NCI-H2196 (cell line): Measurements from ENCODE around the gene EDC4.
"Not testable (repeated sequence)": the region's sequence is repeated elsewhere in the genome, so short reads cannot be mapped to it uniquely, and the experiment has no call there.

Experiments used
- DNase-seq: peaks from one replicate; lab custom pipeline; 2025; ENCODE audit not compliant: unreplicated experiment; lab: John Stamatoyannopoulos, UW

EDC4 gene

DNA sequence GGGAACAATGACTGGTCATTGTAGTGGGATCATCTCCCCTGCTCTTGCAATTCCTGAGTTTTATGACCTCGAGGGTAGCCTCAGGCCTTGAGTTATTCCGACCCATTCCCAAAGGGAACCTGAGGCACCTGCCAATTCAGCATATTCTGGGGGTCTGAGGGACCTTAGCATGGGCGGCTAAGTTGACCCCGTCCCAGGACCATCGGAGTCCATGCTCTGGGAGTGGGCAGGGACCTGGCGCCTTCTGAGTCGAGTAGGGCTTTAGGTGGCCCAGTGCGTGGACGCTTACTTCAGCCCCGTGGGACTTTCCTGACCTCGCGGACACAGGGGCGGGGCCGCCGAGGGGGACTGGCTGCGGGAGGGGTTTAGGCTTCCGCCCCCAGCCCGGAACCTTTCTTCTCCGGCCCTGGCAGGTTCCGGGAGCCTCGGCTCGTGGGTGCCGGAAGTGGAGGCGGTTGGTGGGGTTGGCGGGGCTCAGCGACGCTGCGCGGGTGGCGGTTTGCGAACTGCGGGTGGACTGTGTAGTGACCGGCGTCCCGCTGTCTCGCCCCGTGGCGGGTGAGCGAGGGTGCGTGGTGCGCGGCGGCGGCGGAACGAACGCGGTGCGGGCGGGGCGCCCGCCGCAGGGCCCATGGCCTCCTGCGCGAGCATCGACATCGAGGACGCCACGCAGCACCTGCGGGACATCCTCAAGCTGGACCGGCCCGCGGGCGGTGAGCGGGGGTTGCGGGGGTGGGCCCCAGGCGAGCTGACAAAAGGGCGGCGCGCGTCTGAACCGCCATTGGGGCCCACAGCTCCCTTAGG is at the start of gene EDC4:
TSS of gene EDC4 (plus strand) at position 422 of the 804 bp plus-strand sequence. CDS start at position 632, 210 bp downstream.
- DNase-seq = peak; percentile 59

DNA sequence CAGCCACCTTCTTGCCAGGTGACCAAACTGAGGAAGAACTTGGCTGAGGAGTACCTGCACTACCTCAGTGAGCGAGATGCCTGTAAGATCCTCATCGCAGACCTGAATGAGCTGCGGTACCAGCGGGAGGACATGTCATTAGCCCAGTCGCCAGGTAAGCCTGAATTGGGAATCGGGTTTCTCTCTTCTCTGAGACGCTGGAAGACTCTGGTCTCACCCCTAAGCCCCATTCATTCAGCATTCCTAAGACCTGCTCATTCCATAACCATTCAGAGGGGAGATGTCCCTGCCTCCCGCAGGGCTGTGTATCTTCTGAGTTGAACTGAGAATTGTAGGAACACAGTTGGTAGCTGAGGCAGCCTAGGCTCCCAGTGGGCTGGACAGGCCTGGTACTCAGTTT is 47.7 kb upstream of the EDC4 start:
- no peak for DNase-seq

DNA sequence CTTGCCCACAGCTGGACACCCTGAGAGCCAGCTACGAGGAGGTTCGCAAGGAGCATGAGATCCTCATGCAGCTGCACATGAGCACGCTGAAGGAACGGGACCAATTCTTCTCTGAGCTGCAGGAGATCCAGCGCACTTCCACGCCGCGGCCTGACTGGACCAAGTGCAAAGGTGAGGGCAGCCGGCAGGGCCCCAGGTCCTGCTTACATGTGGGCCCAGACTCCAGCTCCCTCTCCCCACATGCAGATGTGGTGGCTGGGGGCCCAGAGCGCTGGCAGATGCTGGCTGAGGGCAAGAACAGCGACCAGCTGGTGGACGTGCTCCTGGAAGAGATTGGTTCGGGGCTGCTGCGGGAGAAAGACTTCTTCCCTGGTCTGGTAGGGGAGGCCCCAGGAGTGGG is 46.9 kb upstream of the EDC4 start:
- no peak for DNase-seq

GRCh38 chr16:67828651-67829050 is 44.2 kb upstream of the EDC4 start:
- DNase-seq = no peak

GRCh38 chr16:67833030-67833414 is 39.8 kb upstream of the EDC4 start:
- no peak for DNase-seq

- peak; percentile 77 for DNase-seq
These were observed 39.2 kb upstream of the EDC4 start for GRCh38 chr16:67833415-67834241.

DNA sequence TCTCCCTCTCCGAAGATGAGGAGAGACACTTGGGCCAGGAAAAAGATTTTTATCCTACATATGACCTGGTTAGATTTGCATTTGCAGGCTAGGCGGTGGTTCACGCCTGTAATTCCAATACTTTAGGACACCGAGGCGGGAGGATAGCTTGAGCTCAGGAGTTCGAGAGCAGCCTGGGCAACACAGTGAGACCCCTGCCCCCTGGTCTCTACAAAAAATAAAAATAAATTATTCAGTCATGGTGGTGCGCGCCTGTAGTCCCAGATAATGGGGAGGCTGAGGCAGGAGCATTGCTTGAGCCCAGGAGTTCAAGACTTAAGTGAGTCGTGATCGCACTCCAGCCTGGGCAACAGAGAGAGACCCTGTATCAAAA is 38.6 kb upstream of the EDC4 start:
- DNase-seq = no peak

DNA sequence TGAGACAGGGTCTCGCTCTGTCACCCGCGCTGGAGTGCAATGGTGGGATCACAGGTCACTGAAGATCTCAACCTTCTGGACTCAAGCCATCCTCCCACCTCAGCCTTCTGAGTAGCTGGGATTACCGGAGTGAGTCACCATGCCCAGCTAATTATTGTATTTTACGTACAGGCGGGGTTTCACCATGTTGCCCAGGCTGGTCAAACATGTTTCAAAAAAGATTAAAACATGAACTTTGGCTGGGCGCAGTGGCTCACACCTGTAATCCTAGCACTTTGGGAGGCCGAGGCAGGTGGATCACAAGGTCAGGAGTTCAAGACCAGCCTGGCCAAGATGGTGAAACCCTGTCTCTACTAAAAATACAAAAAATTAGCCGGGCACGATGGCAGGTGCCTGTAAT is 35.7 kb upstream of the EDC4 start:
- not testable (repeated sequence) for DNase-seq

DNA sequence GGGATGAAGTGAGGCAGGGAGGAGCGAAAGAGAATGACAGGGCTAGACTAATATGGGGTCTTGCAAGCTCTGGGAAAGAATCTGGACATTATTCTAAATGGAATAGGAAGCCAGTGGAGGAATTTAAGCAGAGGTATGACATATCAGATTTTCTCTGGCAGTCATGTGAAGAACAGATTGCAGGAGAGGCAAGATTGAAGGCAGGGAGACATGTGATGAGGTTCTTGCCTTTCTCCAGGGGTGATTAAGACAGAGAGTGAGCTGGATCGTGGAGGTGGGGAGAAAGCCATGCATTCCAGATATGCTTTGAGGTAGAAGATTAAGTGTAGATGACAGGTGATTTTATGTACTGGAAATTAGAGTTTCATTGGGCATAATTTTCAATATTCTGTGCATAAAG is 35.0 kb upstream of the EDC4 start:
- no peak for DNase-seq

GRCh38 chr16:67841198-67841815 is 31.5 kb upstream of the EDC4 start:
- no peak for DNase-seq

DNA sequence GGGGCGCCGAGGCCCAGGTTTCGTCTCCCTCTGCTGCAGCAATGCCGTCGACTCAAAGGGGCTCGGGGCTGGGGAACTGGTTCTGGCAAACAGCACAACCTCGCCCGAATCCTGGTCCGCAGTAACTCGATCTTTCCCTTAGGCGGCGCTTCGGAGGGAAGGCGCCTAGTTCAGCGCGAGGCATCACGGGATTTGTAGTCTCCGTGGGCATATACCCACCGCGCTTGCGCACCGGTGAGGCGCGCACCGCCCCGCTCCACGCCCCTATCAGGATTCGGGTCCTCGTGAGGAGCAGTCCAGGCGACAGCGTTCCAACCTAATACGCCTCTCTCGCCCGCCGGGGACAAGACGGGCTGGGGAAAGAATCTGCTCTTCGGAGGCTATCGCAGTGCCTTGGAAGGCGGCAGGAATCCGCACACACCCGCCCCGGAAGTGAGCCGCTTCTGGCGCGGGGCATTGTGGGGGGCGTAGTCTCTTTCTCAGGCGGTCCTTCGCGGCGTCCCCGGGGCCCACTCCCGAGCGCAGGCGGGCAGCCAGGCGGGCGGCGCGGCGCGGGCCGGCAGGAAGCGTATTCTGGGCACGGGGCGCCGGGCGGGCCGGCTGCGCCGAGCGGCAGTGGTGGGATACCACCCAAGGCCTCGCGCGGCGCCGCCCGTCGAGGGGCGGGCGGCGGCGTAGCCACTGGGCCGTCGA is 30.9 kb upstream of the EDC4 start, which contains the start of gene THAP11:
TSS of gene THAP11 (plus strand) at position 505 of the 693 bp plus-strand sequence. CDS start 235 bp downstream, outside the sequence.
- DNase-seq = peak; percentile 85

- DNase-seq = no peak
These were observed 30.1 kb upstream of the EDC4 start for GRCh38 chr16:67842509-67843342.

DNA sequence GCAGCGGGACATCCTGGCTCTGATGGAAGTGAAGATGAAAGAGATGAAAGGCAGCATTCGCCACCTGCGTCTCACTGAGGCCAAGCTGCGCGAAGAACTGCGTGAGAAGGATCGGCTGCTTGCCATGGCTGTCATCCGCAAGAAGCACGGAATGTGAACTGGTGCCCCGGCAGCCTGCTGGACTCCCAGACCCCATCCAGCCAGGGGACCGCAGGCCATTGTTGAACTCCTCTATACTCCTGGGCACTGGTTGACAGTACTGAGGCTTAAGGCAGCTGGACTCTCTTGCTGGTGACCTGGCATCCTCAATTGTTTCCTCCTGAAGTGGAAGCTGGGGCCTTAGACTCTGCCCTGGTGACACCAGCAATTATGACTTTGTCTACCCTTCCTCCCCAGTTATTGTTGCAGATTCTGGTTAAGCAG is 29.5 kb upstream of the EDC4 start:
- no peak for DNase-seq

- DNase-seq = no peak
These were observed 28.4 kb upstream of the EDC4 start for GRCh38 chr16:67844497-67844896.

GRCh38 chr16:67845291-67846062 is 27.4 kb upstream of the EDC4 start:
- DNase-seq = no peak

DNA sequence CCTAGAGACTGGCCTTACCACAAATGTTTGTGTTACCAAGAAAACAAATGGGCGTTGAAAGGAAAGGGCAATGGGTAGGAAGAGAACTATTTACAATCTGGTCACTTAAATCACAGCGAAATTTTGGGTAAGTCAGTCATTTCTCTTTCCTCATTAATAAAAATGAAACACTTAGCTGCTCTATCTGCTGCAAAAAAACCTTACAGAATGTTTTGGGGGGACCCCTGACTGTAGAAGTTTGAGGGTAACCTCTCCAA is 26.9 kb upstream of the EDC4 start:
- no peak for DNase-seq

DNA sequence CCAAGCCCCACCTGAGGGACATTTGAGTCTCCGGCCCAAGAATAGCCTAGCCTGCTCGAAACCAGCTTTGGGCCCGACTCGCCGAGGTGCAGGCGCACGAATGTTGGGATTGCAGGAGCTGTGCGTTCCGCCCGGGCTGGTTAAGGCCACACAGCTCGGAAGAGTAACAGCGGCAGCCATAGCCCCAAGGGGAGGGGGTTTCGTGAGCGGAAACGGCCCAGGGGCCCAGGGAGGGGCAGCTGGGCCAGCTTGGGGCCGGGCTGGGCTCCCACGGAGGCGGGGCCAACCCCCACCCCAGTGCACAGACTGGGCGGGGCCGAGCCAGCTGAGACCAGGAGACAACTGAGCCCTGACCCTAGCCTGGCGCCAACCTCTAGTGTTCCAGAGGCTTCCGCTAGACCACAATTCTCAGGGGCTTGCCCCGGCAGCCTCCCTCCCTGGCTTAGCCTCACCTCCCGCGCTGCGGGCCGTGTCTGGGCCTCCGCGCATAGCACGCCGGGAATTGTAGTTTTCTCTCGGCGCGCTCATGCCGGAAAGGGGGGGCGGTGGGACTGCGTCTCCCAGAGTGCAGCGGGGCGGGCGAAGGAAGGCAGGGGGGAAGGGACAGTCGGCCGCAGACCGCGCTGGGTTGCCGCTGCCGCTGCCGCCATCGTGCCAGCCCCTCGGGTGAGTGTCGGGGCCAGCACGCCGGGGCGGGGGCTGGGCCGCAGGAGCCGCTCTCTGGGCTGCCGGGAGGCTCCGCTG is 26.4 kb upstream of the EDC4 start, which contains the start of gene NUTF2:
TSS of gene NUTF2 (plus strand) at position 614 of the 744 bp plus-strand sequence. CDS start 18,198 bp downstream, outside the sequence.
- DNase-seq = peak; percentile 85

DNA sequence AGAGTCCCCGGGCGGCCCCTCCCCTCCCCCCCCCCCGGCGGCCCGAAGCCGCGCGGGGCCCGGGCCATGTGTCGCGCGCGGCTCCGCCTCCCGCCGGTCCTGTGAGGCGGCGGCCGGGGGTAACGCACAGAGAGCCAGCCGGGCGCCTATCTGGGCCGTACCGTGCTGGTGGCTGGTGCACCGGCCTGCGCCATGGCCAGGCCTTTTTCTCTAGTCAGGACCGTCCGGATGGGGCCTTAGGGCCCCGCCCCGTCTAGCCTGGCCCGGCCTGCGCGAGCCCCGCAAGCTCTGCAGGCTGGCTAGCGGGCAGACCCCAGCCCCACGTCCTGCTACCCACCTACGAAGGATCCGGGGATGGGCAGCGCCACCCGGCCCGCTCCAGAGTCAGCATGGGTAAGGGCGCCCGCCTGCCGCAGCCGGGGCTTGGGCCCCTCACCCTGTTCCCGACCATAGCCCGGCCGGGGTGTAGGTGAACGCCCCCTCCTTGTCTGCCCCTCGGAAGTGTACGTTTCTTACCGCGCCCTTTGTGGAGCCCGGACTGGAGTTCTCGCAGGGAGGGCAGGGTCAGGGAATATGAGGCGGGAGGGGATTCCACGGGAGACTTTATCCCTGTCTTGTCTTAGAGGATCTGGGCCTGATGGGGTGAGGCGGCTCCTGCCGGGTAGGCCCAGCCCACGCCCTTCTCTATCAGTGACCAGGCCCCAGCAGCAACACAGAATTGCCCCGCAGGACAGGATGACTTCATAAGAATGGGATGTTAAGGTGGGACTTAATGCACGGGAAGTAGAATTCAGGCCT is 25.6 kb upstream of the EDC4 start, which contains the start of gene CENPT:
TSS of gene CENPT (minus strand) at position 630 of the 798 bp plus-strand sequence. CDS start 13,834 bp downstream, outside the sequence.
- no peak for DNase-seq
